GDM1 (cell line): ENCODE results near the gene ZNF850.

Experiments used
- DNase-seq: peaks from one replicate; lab custom pipeline; 2025; lab: John Stamatoyannopoulos, UW

The ZNF850 gene

GRCh38 chr19:36688058-36688457 lies 84.5 kb downstream of the ZNF850 start:
- DNase-seq, result no peak

- peak; percentile 91 for DNase-seq
Observed at GRCh38 chr19:36687214-36688056, 85.2 kb downstream of the ZNF850 start, which contains the start of gene ZNF567. Gene ZNF567, plus strand, starts transcription at chr19:36687612. Its CDS starts 7,256 bp downstream, at chr19:36694868.

GRCh38 chr19:36686365-36687213 lies 86.0 kb downstream of the ZNF850 start:
- DNase-seq, result peak; percentile 44

GRCh38 chr19:36685835-36686234 lies 86.8 kb downstream of the ZNF850 start:
- DNase-seq, result no peak

GRCh38 chr19:36679455-36679854 lies 93.2 kb downstream of the ZNF850 start:
- no peak for DNase-seq

GRCh38 chr19:36674201-36674600 lies 98.4 kb downstream of the ZNF850 start:
- no peak for DNase-seq

- no peak for DNase-seq
Observed at GRCh38 chr19:36672368-36672767, 100.2 kb downstream of the ZNF850 start.

- DNase-seq, result no peak
Observed at GRCh38 chr19:36668646-36669045, 104.0 kb downstream of the ZNF850 start.

GRCh38 chr19:36665832-36666231 lies 106.8 kb downstream of the ZNF850 start:
- DNase-seq, result no peak
